C4-2B (cell line): ENCODE measurements around the gene BMERB1.
"Not testable (repeated sequence)": the region's sequence is repeated elsewhere in the genome, so short reads cannot be mapped to it uniquely, and the experiment has no call there.

Source experiments
- H3K27ac ChIP-seq: fragments of 450-650 bp; 2 replicates; pipeline ENCODE4 v1.5.1; 2017
- CTCF ChIP-seq: fragments of 450-650 bp; conservative IDR thresholded peaks from 2 replicates; pipeline ENCODE4 v1.5.1; 2017; ENCODE audit warnings: mild to moderate bottlenecking
- ZFX ChIP-seq: fragments of 450-650 bp; IDR thresholded peaks from 2 replicates; pipeline ENCODE4 v1.6.1; 2017

BMERB1 gene

DNA sequence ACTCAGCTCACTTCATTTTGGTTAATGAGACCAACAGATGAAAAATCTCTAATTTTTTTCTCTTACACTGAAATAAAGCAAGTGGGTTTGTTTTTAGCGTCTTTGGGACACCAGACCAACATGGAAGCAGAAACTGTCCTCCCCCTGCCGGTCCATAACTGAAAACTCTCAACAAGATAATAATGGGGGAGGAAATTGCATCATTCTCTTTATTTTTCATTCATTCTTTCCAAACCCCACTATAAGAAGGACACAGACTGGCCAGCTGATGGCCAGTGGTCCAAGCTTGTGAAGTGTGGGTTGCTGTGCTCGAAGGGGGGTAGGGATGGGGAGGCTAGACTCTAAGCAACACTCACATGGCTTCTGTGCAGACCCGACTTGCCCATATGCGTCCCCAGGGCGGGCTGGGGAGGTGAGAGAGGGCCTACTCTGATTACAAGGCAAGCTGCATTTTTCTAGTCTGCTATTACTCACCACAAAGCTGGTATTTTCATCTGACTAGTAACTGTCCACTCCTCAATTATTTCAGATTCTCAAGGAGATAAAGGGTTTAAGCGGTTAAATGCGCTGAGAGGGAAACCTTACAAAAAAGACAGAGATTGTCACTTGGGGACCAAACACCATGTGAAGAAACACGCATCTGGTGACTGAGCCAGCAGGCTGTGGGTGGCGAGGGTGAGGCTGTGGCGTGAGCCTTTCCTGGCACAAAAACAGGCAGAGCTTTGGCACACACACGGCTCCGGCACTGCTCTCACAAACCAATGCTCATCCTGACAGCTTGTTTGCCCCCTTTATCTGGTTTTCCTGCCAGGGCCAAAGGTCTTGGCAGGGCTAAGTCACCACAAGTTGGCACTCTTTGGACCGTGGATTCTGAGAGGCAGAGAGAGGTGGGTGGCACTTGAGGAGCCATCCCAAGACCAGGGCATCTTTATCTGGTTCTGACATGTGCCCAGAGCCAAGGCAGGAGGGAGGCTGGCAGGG, 170.4 kb downstream of the BMERB1 start:
- H3K27ac ChIP-seq, result no peak overlapping the region
- no peak for TF ChIP-seq CTCF
- TF ChIP-seq ZFX, result no peak

- TF ChIP-seq CTCF, result no peak
- no peak for TF ChIP-seq ZFX
- no peak overlapping the region for H3K27ac ChIP-seq
Measured at GRCh38 chr16:15605839-15606517, 171.6 kb downstream of the BMERB1 start.

DNA sequence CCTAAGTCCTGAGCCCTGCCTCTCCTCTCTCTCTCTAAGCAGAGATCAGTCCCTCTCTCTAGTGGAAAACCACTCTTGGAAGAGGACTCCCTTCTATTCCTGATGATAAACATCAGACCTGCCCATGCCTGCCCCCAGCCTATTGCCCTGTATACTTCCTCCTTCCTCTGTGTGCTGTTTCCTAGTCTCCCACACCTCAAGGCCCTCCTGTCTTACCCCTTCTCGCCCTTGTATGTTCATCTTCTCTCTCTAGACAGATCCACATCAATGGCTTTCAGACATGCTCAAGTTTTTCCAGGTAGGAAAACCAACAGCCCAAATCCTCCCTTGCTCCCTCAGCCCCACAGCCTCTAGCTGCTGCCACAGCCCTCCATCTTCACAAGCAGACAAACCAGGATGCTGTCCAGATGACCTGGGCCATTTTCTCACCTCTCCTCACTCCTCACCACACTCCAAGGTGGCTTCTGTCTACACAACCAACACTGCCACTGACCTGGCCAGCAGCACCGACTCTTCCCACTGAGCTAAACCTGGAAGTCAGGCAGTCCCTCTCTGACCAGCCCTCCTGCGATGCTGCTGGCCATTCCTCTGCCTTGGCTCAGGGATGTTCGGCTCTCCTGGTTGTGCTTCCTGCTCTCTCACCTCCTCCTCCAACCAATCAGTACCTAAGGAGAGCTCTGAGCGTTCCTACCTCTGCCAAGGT, 172.3 kb downstream of the BMERB1 start:
- TF ChIP-seq CTCF (no peak), ZFX (no peak)

DNA sequence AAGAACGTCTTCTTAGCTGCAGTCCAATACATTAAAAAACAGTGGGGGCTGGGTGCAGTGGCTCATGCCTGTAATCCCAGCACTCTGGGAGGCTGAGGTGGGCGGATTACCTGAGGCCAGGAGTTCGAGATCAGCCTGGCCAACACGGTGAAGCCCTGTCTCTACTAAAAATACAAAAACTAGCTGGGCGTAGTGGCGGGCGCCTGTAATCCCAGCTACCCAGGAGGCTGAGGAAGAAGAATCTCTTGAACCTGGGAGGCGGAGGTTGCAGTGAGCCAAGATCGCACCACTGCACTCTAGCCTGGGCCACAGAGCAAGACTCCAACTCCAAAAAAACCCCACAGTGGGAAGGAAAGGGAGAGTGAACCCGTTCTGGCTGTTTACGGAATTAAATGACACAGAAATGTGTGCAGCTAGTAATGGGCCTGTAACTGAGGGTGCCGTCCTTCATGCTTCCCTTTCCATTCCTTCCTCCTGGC, 172.9 kb downstream of the BMERB1 start:
- not testable (repeated sequence) for H3K27ac ChIP-seq

More for the DNA sequence above, 172.3 kb downstream of the BMERB1 start:
- H3K27ac ChIP-seq, result no peak overlapping the region

DNA sequence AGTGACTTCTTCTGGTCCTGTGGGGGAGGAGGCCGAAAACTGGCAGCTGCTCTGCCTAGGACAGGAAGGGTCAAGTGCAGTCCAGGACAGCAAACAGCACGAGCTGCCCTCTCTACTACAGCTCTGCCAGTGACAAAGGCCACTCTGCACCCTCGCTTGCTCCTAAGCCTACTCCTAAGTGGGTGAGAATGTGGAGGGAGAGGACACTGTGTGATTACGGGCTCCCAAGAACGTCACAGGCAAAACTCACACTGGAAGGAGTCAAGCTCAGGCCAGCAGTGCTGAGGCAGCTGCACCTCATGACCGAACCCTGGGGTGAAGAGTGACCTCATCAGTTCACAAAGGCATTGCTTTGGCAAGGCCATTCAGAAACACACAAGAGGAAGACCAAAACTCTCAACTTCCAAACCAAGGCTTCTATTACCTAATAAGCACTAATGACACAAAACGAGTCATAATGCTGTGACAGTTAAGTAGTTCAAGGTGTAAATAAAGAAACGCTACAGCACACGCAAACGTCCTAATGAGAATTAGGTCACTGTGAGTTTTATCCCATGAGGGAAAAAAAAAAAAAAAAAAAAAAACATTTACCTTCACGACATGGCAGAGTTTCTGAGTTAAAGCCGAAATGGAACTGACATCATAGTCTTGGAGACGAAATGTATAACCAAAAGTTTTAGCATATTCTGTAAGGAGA, 173.5 kb downstream of the BMERB1 start:
- no peak overlapping the region for H3K27ac ChIP-seq
- TF ChIP-seq CTCF, result no peak
- no peak for TF ChIP-seq ZFX

GRCh38 chr16:15608398-15609285, 174.3 kb downstream of the BMERB1 start:
- H3K27ac ChIP-seq, result no peak overlapping the region
- TF ChIP-seq CTCF (no peak), ZFX (no peak)
